ENCODE results near the gene KLHL3.

KLHL3 gene

GRCh38 chr5:137754961-137755762 is 19.3 kb upstream of the KLHL3 start:
- POLR2A ChIA-PET: interaction anchor here (0.8 kb wide), 1 partner anchor 250 kb away, joined by 3 read pairs; no protein-coding TSS in a partner anchor
- CTCF ChIA-PET: interaction anchor here (0.7 to 2.6 kb wide), 3 partner anchors 8 to 126 kb away, joined by 4 to 11 read pairs (median 4); no protein-coding TSS in a partner anchor

GRCh38 chr5:137754188-137754960 is 18.5 kb upstream of the KLHL3 start, which contains the start of gene HNRNPA0:
Gene HNRNPA0, minus strand, starts transcription at chr5:137754363. Its CDS starts 297 bp downstream, at chr5:137754066.
- TF ChIP-seq CTCF (IDR thresholded peaks at IDR 0.05; ENCODE audit: insufficient read depth, low read length, missing control alignments): no peak
- peak; percentile 78 for DNase-seq (ENCODE audit: low read depth, low spot score)
- CTCF ChIA-PET: interaction anchor here (0.7 to 2.0 kb wide), 5 partner anchors 13 to 282 kb away, joined by 3 to 17 read pairs (median 8); no protein-coding TSS in a partner anchor
- H3K4me3 ChIP-seq (ENCODE audit: low read depth, low read length): peak within 1 kb of the TSS; percentile 87
- POLR2A ChIA-PET: interaction anchor here (0.6 to 0.8 kb wide), 2 partner anchors 250 to 461 kb away, joined by 3 read pairs; no protein-coding TSS in a partner anchor

More at GRCh38 chr5:137754961-137755762, 19.3 kb upstream of the KLHL3 start:
- no peak for TF ChIP-seq CTCF (IDR thresholded peaks at IDR 0.05; ENCODE audit: insufficient read depth, low read length, missing control alignments)
- no peak for DNase-seq (ENCODE audit: low read depth, low spot score)
- peak overlapping the region; percentile 87 for H3K4me3 ChIP-seq (ENCODE audit: low read depth, low read length)

- no peak for TF ChIP-seq CTCF (IDR thresholded peaks at IDR 0.05; ENCODE audit: insufficient read depth, low read length, missing control alignments)
- H3K4me3 ChIP-seq (ENCODE audit: low read depth, low read length): peak overlapping the region; percentile 87
- ChIA-PET CTCF (interaction anchor here (0.7 to 2.0 kb wide), 6 partner anchors 12 to 282 kb away, joined by 3 to 17 read pairs (median 6); no protein-coding TSS in a partner anchor), POLR2A (interaction anchor here (0.6 to 1.1 kb wide), 2 partner anchors 124 to 461 kb away, joined by 3 read pairs; no protein-coding TSS in a partner anchor)
- no peak for DNase-seq (ENCODE audit: low read depth, low spot score)
Observed at GRCh38 chr5:137753691-137754187, 17.9 kb upstream of the KLHL3 start.

GRCh38 chr5:137752905-137753690 is 17.2 kb upstream of the KLHL3 start:
- DNase-seq (ENCODE audit: low read depth, low spot score): no peak
- ChIA-PET POLR2A (interaction anchor here (0.6 to 1.1 kb wide), 3 partner anchors 124 to 949 kb away, joined by 3 read pairs; no protein-coding TSS in a partner anchor), CTCF (interaction anchor here (0.7 to 2.0 kb wide), 7 partner anchors 11 to 316 kb away, joined by 3 to 17 read pairs (median 5); no protein-coding TSS in a partner anchor)
- no peak for TF ChIP-seq CTCF (IDR thresholded peaks at IDR 0.05; ENCODE audit: insufficient read depth, low read length, missing control alignments)
- H3K4me3 ChIP-seq (ENCODE audit: low read depth, low read length): peak overlapping the region; percentile 87

- no peak for DNase-seq (ENCODE audit: low read depth, low spot score)
- ChIA-PET POLR2A (no interaction called here), CTCF (interaction anchor here (0.8 to 22.5 kb wide), 9 partner anchors 9 to 380 kb away, joined by 3 to 748 read pairs (median 4); partner anchors contain the start of gene KLHL3)
- TF ChIP-seq CTCF (IDR thresholded peaks at IDR 0.05; ENCODE audit: insufficient read depth, low read length, missing control alignments): peak; percentile 64
- H3K4me3 ChIP-seq (ENCODE audit: low read depth, low read length): peak overlapping the region; percentile 87
Observed at GRCh38 chr5:137751869-137752491, 16.1 kb upstream of the KLHL3 start.
